SIG-M5 treated with dmso at 0.1 percent for 504 hours (cell line): ENCODE measurements around the gene SUSD6.
"Not testable (repeated sequence)": the region's sequence is repeated elsewhere in the genome, so short reads cannot be mapped to it uniquely, and the experiment has no call there.

Experiments
- DNase-seq: peaks from one replicate; lab custom pipeline; 2025; ENCODE audit not compliant: unreplicated experiment; lab: John Stamatoyannopoulos, UW

SUSD6 gene

DNA sequence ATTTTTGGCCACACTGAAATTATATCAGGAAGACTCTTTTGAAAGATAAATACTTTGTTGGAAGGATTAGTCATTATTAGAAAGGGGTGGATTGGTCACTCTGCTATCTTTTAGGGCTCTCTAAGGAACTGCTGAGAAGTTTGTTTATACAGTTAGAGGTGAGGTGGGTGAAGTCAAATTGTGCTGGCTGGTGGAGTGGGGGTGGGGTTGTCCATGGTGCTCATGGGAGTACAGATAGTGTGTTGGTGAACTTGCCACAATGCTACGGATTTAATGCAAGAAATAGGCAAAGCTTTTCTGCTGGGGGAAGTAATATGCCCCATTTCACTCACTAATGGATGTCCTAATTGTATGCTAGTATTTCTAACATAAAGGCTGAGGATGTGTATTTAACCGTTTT is 35.8 kb downstream of the SUSD6 start:
- no peak for DNase-seq

- not testable (repeated sequence) for DNase-seq
These were observed 36.2 kb downstream of the SUSD6 start for GRCh38 chr14:69647642-69648041.

GRCh38 chr14:69648480-69649451 is 37.4 kb downstream of the SUSD6 start:
- no peak for DNase-seq

GRCh38 chr14:69650948-69651369 is 39.6 kb downstream of the SUSD6 start:
- DNase-seq: peak; percentile 55

DNA sequence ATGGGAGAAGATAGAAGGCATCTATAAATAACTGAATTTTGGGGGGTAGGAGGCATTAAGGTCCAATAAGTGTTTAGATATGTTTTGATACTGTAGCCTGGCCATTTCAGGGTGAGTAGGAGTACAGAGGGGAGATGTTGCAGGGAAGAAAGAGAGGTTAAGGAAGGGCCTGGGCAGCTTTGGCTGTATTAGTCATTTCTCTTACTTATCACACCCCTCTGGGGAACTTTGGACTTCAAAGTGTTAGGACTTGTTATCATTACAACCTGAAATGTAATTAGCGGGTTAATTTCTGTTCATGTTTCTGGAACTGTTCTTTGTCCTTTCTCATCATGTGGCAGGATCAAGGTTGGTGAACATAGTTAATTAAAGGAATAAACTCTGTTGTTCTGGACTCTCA is 40.3 kb downstream of the SUSD6 start:
- DNase-seq: no peak

DNA sequence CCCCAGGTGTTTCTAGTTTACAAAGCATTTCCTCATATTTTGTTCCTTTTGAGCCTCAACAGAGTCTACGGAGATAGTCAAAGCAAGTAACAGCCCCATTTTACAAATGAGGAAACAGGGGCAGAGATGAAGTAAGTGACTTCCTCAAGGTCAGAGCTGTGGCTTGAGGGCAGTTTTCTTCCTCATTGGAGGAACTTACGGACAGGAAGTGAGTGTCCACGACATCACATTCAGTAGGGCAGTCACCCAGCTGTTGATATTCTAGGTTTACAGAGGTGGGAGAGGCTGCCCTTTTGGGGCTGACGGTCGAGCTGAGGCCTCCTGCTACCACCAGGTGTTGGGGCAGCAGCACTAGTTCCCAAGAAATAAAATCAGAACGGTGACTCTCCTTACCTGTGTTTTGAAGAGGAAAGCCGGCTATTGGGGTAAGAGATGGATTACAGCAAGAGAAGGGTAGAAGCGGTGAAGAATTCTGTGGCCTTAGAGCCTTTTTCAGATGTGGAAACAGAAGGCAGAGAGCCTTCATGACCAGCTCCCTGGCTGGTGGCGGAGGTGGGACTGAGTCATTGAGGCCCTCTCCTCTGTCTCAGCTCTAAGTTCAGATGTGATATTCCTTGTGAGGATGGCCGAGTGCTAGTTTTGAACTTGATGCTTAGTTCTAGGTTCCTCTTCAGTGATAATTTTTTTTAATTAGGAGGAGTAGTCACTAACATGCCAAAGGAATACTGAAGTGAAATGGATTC is 41.7 kb downstream of the SUSD6 start:
- peak; percentile 54 for DNase-seq

DNA sequence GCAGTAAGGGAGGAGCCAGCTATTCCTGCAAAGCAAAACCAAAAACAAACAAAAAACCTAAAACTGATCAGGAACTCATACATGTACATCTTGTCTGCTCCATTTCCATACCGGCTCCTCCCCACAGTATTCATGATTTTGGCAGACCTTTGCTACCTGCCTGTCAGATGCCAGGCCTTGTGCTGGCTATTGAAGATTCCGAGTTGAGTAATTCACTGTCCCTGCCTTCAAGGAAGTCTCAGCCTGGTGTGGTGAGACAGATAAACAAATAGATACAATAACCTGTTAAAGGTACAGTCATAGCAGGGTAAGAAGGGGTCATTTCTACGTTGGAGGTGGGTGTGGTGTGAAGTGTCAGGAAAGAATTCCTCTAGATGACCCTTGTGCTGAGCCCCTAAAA is 42.7 kb downstream of the SUSD6 start:
- peak; percentile 30 for DNase-seq

- DNase-seq: peak; percentile 27
These were observed 46.6 kb downstream of the SUSD6 start for GRCh38 chr14:69657950-69658355.

DNA sequence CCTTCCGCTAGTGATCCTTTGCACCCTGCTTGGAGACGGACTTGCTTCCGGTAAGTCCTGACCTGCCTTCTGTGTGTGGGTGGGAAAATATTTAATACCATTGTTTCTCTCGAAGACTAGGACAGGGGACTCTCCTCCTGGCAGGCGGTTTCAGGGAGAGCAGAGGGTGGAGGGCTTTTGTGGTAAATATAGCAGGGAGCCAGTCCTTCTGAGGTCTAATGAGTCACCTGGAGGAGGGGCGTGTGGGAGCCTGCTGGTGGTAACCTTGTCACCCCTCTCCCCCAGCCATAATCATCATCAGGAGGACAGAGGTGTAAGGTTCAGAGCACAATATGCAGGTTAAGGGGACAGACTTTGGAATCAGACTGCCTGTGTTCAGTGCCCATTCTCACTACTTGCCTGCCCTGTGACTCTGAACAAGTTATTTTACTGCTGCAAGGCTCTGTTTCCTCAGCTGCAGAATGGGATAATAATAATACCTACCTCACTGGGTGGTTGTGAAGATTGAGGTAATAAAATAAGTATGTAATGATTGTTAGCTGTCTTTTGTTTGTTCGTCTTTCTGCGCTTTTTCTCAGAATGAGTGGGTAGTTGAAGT is 47.4 kb downstream of the SUSD6 start:
- no peak for DNase-seq

GRCh38 chr14:69660344-69661193 is 49.2 kb downstream of the SUSD6 start:
- no peak for DNase-seq

GRCh38 chr14:69661194-69661537 is 49.8 kb downstream of the SUSD6 start:
- DNase-seq: no peak

DNA sequence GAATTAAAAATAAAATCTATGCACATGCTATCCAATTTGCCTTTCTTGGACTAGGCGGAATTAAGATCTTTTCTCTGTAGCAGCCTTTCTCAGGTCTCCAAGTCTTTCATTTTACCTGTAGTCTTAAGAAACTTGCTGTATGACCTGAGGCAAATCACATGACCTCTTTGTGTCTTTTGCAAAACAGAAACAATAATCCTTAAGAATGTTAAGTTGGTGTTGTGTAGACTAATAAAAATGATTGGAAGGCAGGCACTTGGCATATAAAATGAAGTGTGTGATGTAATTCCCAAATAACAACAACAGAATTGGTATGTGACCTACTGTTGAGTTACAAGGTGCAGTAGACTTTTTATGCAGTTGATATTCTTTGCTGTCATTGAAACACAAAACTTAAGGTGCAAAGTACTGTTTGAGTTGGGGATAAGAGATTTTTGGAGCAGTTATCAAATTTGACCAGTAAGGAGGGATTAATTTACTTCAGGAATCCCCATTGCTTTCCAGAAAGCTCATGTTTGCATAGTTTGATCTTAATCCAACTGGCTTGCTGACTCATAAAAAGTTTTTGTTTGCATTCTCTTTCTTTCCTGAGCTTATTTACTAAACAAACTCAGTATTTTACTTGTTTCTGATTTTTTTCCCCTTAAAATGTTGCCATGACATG is 51.4 kb downstream of the SUSD6 start:
- no peak for DNase-seq

DNA sequence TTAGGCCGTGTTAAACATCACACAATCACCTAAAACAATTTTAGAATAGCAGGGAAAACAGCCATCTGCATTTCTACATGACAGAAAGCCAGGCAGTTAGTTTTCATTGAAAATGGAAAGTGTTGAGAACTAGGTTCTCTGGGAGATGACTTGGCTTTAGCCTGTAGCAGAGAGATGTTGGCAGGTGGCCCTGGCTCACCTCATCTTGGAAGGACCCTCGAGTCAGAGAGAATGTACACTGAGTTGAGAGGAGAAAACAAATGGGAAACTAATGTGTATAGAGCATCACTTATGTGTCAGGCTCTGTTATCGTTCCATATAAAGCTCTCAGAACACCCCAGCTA is 51.9 kb downstream of the SUSD6 start:
- no peak for DNase-seq

- DNase-seq: no peak
These were observed 52.9 kb downstream of the SUSD6 start for GRCh38 chr14:69664265-69664664.

GRCh38 chr14:69664865-69665526 is 53.6 kb downstream of the SUSD6 start:
- no peak for DNase-seq

GRCh38 chr14:69665631-69666030 is 54.2 kb downstream of the SUSD6 start:
- DNase-seq: no peak

GRCh38 chr14:69666112-69666511 is 54.7 kb downstream of the SUSD6 start:
- DNase-seq: no peak

DNA sequence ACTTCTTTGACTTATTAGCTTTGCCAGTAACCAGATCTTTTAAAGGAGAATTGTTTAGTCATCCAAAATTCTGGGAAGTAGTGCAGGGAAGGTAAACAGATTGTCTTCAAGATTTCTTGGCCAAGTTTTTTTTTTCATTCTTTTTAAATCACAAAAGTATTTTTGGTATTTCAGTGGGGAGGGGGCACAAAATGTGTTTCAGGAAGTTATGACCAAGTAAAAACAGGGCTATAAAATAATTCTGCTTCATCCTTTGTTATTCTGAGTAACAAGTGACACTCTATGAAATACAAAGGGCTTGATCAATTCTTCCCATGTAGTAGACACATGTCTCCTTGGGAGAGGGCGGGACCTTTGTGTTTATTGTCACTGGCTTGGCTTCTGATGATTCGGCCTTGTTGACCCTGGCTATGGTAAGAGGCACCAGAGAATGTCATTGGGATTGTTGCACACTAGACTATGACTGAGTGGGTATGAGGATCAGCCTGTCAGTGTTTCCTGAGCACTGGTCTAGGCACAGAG is 55.4 kb downstream of the SUSD6 start:
- no peak for DNase-seq

DNA sequence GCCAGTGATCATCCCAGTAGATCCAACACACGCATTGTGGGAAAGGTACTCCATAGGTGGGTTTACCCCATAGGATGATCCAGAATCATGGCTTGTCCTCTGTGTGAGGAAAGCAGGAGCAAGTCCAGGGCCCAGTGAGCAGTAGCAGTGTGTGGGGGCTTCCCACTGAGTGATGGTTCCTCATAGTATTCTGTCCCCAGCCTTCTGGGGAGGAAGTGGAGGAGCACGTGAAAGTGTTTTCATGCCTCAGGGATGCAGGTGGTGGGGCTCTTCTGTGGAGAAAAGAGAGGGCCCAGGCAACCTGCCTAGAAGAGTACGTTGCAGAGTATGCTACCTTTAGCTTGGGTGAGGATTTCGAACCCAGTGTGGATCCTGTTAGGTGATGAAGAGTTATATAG is 56.5 kb downstream of the SUSD6 start:
- no peak for DNase-seq

DNA sequence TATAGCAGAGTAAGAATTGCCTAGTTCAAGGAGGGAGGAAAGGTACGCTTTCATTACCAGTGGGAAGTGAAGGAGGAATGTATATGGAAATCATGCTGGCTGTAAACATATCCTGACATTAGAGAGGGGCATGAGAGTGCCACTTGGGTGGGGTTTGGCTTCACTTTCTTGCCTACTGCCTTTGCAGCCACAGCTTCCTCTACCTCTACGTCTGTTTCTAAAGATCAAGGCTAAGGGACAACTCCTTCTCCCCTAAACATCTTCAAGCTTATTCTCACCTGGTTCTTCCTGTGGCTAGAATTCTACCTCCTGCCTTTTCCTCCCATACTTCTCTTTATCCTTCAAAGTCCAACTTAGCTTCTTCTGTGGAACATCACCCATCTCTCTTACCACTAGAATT is 58.0 kb downstream of the SUSD6 start:
- DNase-seq: no peak
